ENCODE results near the gene PIKFYVE.
"Not testable (repeated sequence)": the region's sequence is repeated elsewhere in the genome, so short reads cannot be mapped to it uniquely, and the experiment has no call there.

Gene PIKFYVE

DNA sequence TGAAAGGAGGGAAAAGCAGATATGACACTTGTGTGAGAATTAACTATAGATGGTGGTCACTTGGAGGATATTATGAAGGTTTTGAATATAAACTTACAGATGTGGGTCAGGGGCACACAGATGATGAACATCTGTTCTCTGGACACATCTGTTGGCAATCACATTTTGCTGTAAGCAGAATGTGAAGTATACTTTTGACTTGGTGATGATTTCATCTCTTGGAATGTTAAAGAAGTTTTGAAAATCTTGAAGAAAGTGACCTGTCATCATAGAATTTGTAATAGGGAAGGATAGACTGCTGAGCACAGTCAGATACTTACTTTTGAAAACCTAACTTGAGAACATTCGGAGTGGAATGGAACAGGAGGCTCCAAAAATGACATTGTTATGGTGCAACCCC is 40.2 kb downstream of the PIKFYVE start:
- peak; percentile 35 for DNase-seq

DNA sequence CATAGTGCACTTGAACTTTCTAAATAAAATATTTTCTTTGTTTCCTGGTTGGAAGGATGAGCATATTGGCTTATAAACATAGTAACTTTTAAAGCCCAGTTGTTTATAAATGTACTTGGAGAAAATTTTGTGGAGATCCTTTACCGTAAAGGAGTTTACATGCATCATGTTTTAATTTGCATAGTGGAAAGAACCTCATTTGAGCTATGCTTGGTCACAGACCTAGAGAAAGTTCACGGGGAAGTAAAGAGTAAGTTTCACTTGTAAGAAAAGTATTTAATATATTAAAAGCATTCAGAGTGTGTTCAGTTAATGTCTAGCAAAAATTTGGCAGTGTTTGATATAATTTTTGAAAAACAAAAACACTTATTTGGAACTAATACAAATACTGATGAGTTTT is 45.3 kb downstream of the PIKFYVE start:
- DNase-seq = no peak

DNA sequence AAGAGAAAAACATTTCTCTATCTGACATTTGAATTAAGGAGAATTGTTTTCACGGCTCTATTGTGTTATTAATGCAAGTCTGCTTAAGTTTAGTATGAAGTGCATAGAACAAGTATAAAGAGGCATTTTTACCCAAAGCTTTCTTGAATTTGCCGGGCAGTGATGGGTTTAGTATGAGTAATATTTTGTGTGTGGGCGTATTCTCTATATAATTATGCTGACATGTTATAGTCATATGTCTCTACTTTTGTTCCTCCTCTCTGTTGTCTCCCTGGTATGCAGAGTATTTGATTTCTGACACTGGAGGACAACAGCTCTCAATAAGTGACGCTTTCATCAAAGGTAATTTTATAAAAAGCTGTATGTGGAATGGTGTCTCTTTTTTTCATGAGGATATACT is 45.9 kb downstream of the PIKFYVE start:
- peak; percentile 15 for DNase-seq

DNA sequence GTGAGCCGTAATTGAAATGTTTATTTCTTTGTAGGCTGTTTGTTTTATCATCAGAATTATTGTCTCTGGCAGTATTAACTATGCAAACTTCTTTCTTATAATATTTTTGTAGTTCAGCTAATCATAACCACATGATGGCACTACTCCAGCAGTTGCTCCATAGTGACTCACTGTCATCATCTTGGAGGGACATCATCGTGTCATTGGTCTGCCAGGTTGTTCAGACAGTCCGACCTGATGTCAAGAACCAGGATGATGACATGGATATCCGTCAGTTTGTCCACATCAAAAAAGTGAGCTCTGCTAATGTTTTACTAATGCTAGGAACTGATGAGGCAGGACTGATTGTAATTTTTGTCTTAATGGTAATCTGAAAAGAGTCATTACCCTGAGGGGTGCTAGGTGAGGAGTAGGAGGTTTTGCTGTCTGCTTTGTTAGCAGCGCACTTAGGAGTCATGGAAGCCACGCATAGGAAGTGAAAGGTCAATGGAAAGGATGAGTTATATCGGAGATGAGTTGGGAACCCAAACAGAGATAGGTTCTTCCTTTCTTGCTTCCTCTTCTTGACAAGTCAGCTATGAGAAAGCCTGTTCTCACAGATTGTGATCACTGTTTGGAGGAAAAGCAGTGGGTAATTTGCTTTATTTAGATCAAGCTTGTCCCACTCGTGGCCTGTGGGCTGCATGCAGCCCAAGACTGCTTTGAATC is 49.2 kb downstream of the PIKFYVE start:
- peak; percentile 52 for DNase-seq

DNA sequence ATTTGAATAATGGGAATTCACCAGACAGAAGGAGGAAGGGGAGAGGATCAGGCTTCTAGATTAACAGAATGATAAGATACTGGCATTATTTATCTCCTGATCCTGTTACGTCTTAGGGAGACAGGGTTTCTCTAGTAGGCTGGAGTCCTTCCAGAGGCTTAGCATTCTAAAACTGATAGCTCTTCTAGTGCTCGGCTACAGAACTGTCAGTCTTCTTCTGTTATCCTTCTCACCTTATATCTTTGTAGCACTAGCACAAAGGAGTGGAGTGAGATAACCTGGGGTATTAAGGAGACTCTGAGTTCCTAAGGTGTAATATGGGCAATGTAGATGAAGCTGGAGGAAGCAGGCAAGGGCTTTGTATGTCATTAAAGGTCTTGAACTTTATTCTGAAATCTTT is 52.1 kb downstream of the PIKFYVE start:
- DNase-seq = no peak

DNA sequence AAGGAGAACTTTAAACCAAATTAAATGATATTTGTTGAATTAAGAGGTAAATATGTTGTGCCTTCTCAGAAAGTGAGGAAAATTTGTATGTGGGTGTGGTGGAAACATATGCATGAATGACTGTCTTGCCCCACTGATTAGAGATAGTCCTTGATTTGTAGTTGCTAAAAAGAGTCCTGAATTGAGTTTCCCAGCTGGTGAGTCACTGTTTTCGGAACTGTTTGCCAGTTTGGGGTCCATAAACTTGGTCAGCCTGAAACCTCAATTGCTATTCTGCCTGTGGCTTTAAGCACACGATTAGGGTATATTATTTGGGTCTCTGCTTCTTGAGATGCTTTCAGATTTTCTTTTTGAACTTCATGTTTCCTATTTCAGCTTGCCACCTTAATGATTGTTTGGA is 53.3 kb downstream of the PIKFYVE start:
- no peak for DNase-seq

DNA sequence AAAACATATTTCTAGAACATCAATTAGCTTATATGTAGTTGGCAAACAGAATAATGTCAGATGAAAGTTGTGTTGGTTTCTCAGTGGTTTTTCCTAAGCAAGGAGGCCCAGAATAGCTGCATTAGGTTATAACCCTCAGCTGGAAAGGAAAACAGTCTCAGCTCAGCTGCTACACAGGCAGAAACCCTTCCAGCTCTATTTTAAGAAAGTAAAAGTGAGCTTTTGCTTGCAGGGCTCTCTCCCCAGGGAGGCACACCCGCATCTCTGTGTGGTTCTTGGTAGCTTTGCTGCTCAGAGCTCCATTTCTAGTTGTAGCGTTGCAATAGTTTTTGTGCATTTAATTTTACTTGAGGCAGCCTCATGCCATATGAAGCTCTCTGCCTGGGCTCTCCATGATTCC is 54.6 kb downstream of the PIKFYVE start:
- no peak for DNase-seq

DNA sequence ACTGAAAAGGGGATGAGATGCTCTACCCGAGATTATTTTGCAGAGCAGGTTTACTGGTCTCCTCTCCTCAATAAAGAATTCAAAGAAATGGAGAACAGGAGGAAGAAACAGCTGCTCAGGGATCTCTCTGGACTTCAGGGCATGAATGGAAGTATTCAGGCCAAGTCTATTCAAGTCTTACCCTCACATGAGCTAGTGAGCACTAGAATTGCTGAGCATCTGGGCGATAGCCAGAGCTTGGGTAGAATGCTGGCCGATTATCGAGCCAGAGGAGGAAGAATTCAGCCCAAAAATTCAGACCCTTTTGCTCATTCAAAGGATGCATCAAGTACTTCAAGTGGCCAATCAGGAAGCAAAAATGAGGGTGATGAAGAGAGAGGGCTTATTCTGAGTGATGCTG is 60.0 kb downstream of the PIKFYVE start:
- DNase-seq = no peak

DNA sequence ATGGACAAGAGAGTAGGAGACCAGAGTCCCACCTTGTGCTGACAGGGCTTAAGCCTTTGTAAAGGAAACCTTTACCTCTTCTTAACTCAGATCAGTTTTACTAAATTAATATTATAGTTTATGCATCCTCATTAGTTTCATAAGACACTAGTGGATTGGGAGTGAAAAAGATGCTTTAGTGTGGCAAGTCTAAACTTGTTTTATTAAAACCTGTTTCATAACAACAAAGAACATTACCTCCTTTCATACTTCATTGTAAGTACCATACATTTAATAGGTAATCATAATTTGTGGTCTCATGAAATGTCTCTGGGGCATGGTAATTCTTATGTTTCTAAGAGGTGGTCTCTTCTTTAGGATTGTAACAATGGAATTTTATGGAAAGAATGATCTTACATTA is 63.4 kb downstream of the PIKFYVE start:
- no peak for DNase-seq

DNA sequence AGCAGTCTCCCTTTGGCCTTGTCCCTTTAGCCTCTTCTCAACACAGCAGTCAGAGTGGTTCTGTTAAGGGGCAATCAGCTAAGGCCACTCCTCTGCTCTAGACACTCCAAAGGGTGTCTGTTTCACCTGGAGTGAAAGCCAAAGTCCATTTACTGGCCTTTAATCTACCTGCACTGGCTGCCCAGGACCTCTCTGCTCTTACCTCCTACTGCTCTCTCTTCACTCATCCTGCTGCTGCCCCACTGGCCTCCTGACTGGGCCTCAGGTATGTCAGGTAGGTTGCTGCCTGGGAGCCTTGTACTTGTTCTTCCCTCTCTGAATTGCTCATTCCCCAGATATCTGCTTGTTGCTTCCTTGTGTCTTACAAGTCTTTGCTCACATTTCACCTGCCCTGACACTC is 68.2 kb downstream of the PIKFYVE start:
- DNase-seq = no peak

DNA sequence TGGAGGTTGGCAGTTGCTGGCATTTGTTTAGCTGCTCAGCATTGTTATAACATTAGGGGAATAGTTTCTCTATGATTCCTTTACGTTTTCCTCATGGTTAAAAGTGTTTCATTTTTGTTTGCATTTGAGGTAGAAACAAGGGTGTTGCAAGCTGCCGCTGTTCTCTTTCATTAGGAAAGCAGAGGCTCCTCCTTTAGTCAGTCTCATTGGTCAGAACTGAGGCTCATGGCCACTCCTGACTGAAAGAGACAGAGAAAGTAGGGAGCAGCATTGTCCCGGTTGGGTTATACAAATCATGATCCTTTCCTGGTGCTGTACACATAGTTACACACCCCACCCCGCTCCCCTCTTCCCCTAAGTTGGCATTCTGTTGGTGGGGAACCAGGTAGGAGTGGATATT is 80.7 kb downstream of the PIKFYVE start:
- no peak for DNase-seq

DNA sequence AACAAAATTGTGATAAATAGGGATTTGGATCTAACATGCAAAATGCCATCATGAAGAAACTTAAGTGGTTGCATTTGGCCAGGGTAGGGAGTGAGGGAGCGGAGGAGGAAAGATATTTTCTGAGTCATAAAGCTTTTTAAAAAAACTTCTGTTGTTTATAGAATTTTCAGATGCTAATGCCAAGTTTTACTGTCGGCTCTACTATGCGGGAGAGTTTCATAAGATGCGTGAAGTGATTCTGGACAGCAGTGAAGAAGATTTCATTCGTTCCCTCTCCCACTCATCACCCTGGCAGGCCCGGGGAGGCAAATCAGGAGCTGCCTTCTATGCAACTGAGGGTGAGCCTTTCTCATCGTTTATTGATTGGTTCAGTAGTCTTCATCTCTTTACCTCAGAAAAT is 84.6 kb downstream of the PIKFYVE start:
- no peak for DNase-seq

DNA sequence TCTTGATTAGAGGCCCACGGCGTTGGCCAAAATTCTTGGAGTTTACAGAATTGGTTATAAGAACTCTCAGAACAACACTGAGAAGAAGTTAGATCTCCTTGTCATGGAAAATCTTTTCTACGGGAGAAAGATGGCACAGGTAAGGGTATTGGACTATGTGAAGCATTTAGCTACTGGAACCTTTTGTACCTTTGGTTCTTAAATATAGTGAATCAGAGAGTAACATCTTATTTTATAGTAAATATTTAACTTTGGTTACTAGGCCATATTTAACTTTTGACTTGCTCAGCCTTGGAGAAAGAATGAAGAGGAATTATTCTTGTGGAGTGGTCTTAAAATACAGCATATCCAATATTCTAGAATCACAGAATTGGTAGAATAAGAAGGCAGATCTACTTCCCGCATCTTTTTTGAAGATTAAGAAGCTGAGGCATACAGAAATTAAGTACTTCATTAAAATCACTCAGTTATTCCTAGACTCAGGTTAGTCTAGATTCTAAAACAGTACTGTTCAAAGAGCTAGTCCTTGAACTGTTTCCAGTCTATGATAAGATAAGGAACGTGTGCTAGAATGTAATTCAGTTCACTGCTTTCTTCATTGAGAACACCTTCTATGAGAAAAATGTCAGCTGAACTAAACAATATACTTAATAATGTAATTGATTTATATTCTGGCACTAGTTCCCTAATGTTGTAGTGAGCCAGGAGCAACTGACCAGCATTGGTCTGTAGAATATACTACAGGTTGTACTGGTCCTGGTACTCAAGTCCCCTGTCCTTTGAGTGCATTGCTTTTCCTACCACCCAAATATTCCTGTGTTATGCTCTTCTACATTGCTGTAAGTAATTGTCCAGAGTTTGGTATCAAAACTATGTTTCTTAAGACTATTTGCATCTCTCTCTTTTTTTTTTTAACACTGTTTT is 86.9 kb downstream of the PIKFYVE start:
- DNase-seq = no peak

DNA sequence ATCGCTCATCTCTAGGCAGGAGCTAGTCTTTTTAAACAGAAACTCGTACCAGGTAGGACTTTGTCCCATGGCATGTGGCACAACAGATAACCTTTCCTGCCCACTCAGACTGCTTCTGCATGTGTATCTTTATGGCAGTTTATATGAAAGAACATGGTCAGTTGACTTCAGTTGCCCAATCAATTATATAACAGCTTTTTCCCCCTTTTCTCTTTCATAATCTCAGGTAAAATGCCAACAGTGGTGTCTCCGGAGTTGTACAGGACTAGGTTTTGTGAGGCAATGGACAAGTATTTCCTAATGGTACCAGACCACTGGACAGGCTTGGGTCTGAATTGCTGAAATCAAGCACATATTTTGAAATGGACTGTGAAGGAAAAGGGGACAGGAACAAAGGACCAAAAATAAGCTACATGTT is 88.9 kb downstream of the PIKFYVE start:
- DNase-seq = no peak

DNA sequence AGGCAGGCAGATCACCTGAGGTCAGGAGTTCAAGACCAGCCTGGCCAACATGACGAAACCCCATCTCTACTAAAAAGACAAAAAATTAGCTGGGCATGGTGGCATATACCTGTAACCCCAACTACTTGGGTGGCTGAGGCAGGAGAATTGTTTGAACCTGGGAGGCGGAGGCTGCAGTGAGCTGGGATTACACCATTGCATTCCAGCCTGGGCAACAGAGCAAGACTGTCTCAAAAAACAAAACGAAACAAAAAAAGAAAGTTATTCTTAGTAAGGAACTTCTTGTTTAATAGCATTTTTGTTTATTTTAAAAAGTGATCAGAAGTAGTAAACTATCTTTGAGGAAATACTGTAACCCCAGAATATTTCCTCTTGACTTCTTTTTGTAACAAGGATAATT is 90.4 kb downstream of the PIKFYVE start:
- DNase-seq = not testable (repeated sequence)

DNA sequence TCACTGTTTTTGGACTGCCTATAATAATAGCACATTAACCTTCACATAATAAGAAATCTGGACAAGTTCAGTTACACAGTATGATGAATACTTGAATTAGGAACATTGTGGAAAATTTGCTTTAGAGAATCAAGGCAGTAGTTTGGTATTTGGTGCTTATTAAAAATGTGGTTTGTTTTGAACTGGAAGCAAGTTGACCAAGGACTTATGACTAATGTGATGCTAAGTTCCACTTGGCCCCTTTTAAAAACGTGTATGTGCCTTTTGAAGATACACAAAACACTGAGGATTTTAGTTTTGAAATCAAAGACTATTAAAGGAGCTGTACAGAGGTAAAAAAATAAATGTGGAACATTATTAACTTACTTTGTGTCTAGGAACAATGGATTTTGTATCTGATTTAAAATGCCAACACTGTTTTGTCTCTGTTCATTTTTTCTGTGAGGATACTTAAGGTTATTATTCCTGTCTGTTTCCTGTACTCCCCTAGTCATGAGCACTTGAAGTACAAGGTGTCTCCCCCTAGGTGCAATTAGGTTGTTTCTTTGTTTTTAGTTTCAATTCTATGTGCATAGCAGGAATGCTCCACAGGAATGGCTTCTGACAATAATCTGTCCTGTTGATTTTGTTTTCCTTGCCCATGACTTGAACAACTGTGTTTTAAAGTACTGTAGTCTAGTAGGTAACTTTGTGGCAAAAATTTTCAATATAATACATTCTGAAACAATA is 91.0 kb downstream of the PIKFYVE start:
- DNase-seq = no peak

DNA sequence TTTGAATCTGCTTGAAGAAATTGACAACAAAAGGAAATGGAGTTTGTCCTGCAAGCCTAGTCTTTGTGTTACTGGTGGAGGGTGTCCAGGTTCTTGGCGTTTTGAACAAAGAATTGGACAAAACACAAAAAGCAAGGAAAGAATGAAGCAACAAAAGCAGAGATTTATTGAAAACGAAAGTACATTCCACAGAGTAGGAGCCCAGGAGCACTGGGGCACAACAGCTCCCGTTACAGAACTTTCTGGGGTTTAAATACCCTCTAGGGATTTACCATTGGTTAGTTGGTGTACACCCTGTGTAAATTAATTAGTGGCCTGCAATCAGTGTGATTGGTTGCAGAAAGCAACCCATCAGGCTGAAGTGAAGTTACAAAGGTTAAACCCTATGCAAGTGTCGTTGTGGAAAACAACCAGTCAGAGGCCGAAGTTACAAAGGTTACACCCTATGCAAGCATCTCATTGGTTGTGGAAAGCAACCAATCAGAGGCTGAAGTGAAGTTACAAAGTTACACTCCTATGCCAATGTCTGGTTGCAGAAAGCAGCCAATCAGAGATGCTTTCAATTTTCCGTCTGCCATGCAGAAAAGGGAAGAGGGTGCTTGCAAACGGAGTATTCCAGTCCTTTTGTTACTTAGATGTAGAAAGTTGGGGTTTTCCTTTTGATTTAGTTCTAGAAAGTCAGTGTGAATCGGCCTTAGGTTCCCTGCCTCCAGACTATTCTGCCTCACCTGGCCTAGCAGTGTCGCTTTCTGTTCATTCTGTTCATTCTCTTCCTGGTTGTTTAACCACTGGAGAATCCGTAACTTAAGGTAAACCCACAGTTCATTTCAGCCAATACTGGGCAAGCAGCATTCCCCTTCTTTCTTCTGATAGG is 92.9 kb downstream of the PIKFYVE start:
- no peak for DNase-seq

DNA sequence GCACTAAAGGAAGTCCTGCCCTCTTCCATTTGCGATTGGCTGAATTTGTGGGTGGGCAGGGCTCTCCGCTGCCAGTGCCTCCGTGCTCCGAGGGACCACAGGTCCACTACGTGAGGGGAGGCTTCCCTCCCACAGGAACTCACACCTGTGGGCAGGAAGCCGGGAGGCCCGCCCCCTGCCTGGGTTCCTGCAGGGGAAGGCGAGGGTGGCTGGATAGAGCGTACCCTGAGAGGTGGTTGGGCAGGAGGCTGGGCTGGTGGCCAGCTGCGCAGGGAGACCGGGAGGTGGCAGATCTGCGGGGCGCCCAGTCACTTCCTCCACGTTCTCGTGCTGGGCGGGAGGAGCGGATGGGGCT is 93.6 kb downstream of the PIKFYVE start:
- DNase-seq = no peak

DNA sequence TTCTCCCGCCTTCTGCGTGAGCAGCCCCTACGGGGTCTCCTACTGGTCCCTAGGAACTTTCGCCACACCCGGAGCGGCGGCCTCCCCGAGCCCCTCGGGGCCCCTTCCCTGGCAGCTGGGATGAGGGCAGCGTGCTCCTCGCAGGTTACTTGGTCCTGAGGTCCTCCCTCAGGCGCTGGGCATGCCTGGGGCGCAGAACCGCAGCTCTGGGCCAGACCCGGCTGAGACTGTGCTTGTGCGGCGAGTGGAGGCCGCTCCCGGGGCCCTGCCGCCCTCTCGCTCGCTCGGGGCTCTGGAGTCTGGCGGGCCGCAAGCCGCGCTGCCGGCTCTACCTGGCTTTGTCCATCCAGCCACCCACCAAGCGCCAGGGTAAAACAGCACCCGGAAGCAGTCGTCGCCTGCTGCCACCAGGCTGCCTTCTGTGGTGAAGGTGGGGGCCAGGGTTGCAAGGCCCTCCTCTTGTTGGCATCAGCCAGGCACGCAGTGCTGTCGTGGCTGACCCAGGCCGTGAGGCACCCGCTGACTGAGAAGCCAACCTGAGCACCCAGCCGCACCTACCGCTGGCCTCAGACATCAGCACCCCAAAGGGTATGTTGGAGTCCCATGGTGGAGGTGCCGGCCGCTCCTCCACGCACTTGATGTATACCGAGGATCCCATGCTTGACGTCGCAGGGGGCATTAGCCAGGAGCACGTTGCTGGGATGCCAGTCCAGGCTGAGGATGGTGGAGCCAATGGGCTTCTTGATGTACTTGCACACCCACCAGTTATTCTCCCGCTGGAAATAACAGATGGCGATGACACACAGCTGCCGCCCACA is 94.4 kb downstream of the PIKFYVE start:
- DNase-seq = no peak

DNA sequence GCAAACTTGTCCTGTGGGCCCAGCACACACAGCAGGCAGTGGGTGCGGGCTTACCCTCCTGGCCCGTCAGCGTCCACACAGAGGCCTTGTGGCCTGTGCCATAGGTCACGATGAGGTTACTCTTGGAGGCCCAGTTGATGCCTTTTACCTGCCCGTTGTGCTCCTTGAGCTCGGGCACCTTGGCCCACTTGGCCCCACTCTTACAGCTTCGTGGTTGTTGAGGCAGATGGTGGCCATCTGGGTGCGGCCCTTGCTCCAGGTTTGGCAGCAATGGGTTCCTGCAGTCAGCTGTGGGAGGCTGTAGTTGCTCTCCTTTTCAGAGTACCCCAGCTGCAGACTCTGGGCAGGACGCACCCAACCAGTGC is 95.0 kb downstream of the PIKFYVE start:
- DNase-seq = no peak

DNA sequence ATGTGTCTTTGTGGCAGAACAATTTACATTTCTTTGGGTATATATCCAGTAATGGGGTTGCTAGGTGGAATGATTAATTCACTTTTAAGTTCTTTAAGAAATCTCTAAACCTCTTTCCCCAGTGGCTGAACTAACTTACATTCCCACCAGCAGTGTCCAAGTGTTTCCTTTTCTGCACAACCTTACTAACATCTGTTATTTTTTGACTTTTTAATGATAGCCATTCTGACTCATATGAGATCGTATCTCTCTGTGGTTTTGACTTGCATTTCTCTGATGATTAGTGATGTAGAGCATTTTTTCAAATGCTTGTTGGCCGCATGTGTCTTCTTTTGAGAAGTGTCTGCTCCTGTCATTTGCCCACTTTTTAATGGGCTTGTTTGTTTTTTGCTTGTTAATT is 97.4 kb downstream of the PIKFYVE start:
- peak; percentile 89 for DNase-seq

Measured in fibroblast of skin of right biceps (primary cell).